Activated naive CD8-positive, alpha-beta T cell treated with anti-CD3 and anti-CD28 coated beads, Interleukin-2, amount 50 U/mL, for 24 hours (primary cell): ENCODE measurements around the gene RIC3.

Experiments
- ATAC-seq: fragments of 150-1000 bp; cut with Tn5 transposase; one replicate; pipeline ENCODE4 v1.10.0; 2021
- DNase-seq: peaks from one replicate; pipeline ENCODE4 v3.0.0; 2021
- H3K27ac Mint-ChIP-seq: one replicate; pipeline ENCODE4 v1.8.0; 2021; ENCODE audit warnings: mild to moderate bottlenecking, mixed read lengths
- H3K27me3 Mint-ChIP-seq: one replicate; pipeline ENCODE4 v1.8.0; 2021; ENCODE audit warnings: mixed read lengths
- H3K36me3 Mint-ChIP-seq: one replicate; pipeline ENCODE4 v1.8.0; 2021; ENCODE audit warnings: low read depth, mixed read lengths
- H3K4me1 Mint-ChIP-seq: one replicate; pipeline ENCODE4 v1.8.0; 2021; ENCODE audit warnings: mixed read lengths
- H3K4me3 Mint-ChIP-seq: one replicate; pipeline ENCODE4 v1.8.0; 2021; ENCODE audit warnings: mild to moderate bottlenecking, moderate library complexity, mixed read lengths
- H3K9me3 Mint-ChIP-seq: one replicate; pipeline ENCODE4 v1.8.0; 2021; ENCODE audit warnings: mixed read lengths

The RIC3 gene

GRCh38 chr11:8065031-8065430, 103.8 kb downstream of the RIC3 start:
- ATAC-seq (no peak), DNase-seq (no peak)

GRCh38 chr11:8063324-8063723, 105.5 kb downstream of the RIC3 start:
- no peak for DNase-seq
- Mint-ChIP-seq H3K4me1 (no peaks in the 10 kb centered on the region), H3K36me3 (no peaks in the 10 kb centered on the region), H3K27ac (no peak overlapping the region), H3K27me3 (peaks cover 7% of the 10 kb centered on the region), H3K4me3 (no peak overlapping the region), H3K9me3 (no peaks in the 10 kb centered on the region)
- ATAC-seq: no peak

More at GRCh38 chr11:8065031-8065430, 103.8 kb downstream of the RIC3 start:
- H3K27ac Mint-ChIP-seq: no peak overlapping the region
- H3K9me3 Mint-ChIP-seq: no peaks in the 10 kb centered on the region
- no peaks in the 10 kb centered on the region for H3K4me1 Mint-ChIP-seq
- peaks cover 16% of the 10 kb centered on the region for H3K27me3 Mint-ChIP-seq
- no peaks in the 10 kb centered on the region for H3K36me3 Mint-ChIP-seq
- H3K4me3 Mint-ChIP-seq: no peak overlapping the region

GRCh38 chr11:8062781-8063257, 106.0 kb downstream of the RIC3 start:
- Mint-ChIP-seq H3K27ac (no peak overlapping the region), H3K9me3 (no peaks in the 10 kb centered on the region), H3K36me3 (no peaks in the 10 kb centered on the region), H3K4me3 (no peak overlapping the region), H3K4me1 (no peaks in the 10 kb centered on the region), H3K27me3 (peaks cover 6% of the 10 kb centered on the region)
- ATAC-seq: no peak
- DNase-seq: no peak

GRCh38 chr11:8061555-8062428, 107.0 kb downstream of the RIC3 start:
- ATAC-seq (no peak), DNase-seq (no peak)
- no peak overlapping the region for H3K27ac Mint-ChIP-seq
- H3K4me1 Mint-ChIP-seq: peaks cover under 1% of the 10 kb centered on the region
- no peaks in the 10 kb centered on the region for H3K36me3 Mint-ChIP-seq
- H3K27me3 Mint-ChIP-seq: peaks cover 2% of the 10 kb centered on the region
- no peak overlapping the region for H3K4me3 Mint-ChIP-seq
- no peaks in the 10 kb centered on the region for H3K9me3 Mint-ChIP-seq

GRCh38 chr11:8060801-8061554, 107.8 kb downstream of the RIC3 start:
- Mint-ChIP-seq H3K4me1 (peaks cover 7% of the 10 kb centered on the region), H3K36me3 (no peaks in the 10 kb centered on the region), H3K27me3 (no peaks in the 10 kb centered on the region), H3K9me3 (no peaks in the 10 kb centered on the region), H3K27ac (no peak overlapping the region), H3K4me3 (no peak overlapping the region)
- ATAC-seq (peak; percentile 41), DNase-seq (no peak)

- H3K27ac Mint-ChIP-seq: no peak overlapping the region
Measured at GRCh38 chr11:8060146-8060719, 108.6 kb downstream of the RIC3 start.

GRCh38 chr11:8059571-8060011, 109.2 kb downstream of the RIC3 start:
- Mint-ChIP-seq H3K4me1 (peaks cover 7% of the 10 kb centered on the region), H3K9me3 (no peaks in the 10 kb centered on the region), H3K27me3 (peaks cover 3% of the 10 kb centered on the region), H3K4me3 (no peak overlapping the region), H3K27ac (no peak overlapping the region), H3K36me3 (no peaks in the 10 kb centered on the region)
- ATAC-seq (no peak), DNase-seq (no peak)

More at GRCh38 chr11:8060146-8060719, 108.6 kb downstream of the RIC3 start:
- ATAC-seq (no peak), DNase-seq (no peak)
- Mint-ChIP-seq H3K36me3 (no peaks in the 10 kb centered on the region), H3K9me3 (no peaks in the 10 kb centered on the region), H3K4me3 (no peak overlapping the region), H3K27me3 (no peaks in the 10 kb centered on the region), H3K4me1 (peaks cover 7% of the 10 kb centered on the region)

GRCh38 chr11:8059030-8059429, 109.8 kb downstream of the RIC3 start:
- no peak for ATAC-seq
- no peak for DNase-seq
- Mint-ChIP-seq H3K27me3 (peaks cover 3% of the 10 kb centered on the region), H3K4me3 (no peak overlapping the region), H3K9me3 (no peaks in the 10 kb centered on the region), H3K4me1 (peaks cover 7% of the 10 kb centered on the region), H3K36me3 (no peaks in the 10 kb centered on the region), H3K27ac (no peak overlapping the region)

GRCh38 chr11:8058216-8058615, 110.6 kb downstream of the RIC3 start:
- no peaks in the 10 kb centered on the region for H3K9me3 Mint-ChIP-seq
- H3K4me3 Mint-ChIP-seq: no peak overlapping the region
- H3K36me3 Mint-ChIP-seq: no peaks in the 10 kb centered on the region
- H3K27me3 Mint-ChIP-seq: peaks cover 3% of the 10 kb centered on the region
- peaks cover 7% of the 10 kb centered on the region for H3K4me1 Mint-ChIP-seq
- DNase-seq (no peak), ATAC-seq (no peak)
- H3K27ac Mint-ChIP-seq: no peak overlapping the region

- H3K9me3 Mint-ChIP-seq: no peaks in the 10 kb centered on the region
- no peak overlapping the region for H3K4me3 Mint-ChIP-seq
- H3K27ac Mint-ChIP-seq: no peak overlapping the region
- H3K36me3 Mint-ChIP-seq: no peaks in the 10 kb centered on the region
- peaks cover 3% of the 10 kb centered on the region for H3K27me3 Mint-ChIP-seq
- ATAC-seq (no peak), DNase-seq (no peak)
- H3K4me1 Mint-ChIP-seq: peaks cover 7% of the 10 kb centered on the region
Measured at GRCh38 chr11:8056810-8057463, 111.9 kb downstream of the RIC3 start.
